ENCODE measurements around the gene KIF26A.

Gene KIF26A

DNA sequence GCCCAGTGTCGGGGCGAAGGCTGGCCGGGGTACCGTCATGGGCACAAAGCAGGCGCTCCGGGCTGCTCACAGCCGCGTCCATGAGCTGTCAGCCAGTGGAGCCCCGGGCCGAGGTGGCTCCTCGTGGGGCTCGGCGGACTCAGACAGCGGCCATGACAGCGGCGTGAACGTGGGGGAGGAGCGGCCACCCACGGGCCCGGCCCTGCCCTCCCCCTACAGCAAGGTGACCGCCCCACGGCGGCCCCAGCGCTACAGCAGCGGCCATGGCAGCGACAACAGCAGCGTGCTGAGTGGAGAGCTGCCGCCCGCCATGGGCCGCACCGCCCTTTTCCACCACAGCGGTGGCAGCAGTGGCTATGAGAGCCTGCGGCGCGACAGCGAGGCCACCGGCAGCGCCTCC is 39.0 kb downstream of the KIF26A start:
- DNase-seq (ENCODE audit: low spot score) = no peak

DNA sequence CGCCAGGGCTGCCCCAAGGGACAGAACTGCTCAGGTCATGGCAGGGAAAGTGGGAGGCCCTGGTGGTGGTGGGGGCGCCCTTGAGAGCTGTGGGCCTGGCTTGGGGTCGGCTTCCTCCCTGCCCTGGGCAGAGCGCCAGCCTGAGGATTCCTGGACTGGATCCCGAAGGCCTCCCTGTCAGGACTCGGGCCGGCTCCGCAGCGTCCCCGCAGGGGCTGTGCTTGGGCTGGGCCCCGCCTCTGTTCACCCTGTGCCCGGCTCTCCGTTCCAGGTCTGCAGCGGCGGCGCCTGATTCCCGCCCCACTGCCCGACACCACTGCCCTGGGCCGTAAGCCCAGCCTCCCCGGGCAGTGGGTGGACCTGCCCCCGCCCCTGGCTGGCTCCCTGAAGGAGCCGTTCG is 39.9 kb downstream of the KIF26A start:
- no peak for DNase-seq (ENCODE audit: low spot score)

DNA sequence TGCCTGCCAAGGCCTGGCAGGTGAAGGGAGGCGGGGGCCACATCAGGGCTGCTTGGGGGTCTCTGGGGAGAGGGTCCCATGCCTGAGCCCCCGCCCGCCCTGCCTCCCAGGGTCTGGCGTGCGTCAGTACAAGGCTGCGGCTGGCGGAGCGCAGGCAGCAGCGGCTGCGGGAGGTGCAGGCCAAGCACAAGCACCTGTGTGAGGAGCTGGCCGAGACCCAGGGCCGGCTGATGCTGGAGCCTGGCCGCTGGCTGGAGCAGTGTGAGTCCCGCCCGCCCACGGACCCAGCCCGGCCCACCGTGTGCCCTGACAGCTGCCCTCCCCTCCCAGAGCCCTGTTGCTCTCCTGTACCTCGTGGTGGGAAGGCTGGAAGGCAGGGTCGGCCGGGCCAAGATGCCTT is 40.7 kb downstream of the KIF26A start:
- no peak for DNase-seq (ENCODE audit: low spot score)

DNA sequence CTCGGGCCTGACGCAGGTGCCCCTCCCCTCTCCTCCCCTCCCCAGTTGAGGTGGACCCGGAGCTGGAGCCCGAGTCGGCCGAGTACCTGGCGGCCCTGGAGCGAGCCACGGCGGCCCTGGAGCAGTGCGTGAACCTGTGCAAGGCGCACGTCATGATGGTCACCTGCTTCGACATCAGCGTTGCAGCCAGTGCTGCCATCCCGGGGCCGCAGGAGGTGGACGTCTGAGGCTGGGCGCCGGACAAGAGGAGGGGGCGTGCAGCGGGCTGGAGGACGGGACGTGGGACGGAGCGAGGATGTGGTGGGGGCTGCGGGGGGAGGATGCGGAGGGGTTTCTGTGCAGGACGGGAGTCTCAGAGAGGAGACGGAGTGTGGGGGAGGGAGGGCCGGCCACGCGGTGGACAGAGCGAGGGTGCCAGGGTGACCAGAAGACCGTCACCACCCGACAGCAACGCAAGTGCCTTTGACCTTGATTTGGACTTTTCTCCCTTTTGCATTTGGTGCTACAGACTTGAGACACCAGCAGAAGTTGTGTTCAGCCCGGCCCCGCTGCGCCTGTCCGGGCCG is 41.3 kb downstream of the KIF26A start:
- DNase-seq (ENCODE audit: low spot score) = no peak

DNA sequence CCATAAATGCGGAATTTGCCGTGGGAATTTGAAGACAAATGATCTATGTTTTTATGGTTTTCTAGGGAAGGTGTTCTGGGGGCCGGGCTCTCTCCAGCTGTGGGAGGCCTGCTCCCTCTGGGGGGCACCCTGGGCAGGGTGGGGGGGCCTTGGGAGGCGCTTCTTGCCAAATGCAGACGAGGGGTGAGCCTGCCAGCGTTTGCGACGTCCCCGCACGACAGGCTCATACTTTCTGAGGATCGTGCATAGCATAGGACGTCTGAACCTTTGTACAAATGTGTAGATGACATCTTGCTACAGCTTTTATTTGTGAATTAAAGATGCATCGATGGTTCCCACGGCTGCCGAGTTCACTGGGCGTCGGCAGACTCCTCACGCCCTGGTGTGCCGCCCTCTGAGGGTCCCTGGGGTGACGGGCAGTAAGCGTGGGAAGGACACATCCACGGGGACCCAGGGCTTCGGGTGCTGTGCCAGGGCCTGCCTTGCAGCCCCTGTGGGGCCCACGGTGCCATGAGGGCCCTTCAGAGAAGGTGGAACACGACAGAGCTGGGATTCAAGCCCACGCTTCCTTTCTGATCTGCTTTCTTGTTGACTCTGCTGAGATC is 42.3 kb downstream of the KIF26A start:
- no peak for DNase-seq (ENCODE audit: low spot score)

DNA sequence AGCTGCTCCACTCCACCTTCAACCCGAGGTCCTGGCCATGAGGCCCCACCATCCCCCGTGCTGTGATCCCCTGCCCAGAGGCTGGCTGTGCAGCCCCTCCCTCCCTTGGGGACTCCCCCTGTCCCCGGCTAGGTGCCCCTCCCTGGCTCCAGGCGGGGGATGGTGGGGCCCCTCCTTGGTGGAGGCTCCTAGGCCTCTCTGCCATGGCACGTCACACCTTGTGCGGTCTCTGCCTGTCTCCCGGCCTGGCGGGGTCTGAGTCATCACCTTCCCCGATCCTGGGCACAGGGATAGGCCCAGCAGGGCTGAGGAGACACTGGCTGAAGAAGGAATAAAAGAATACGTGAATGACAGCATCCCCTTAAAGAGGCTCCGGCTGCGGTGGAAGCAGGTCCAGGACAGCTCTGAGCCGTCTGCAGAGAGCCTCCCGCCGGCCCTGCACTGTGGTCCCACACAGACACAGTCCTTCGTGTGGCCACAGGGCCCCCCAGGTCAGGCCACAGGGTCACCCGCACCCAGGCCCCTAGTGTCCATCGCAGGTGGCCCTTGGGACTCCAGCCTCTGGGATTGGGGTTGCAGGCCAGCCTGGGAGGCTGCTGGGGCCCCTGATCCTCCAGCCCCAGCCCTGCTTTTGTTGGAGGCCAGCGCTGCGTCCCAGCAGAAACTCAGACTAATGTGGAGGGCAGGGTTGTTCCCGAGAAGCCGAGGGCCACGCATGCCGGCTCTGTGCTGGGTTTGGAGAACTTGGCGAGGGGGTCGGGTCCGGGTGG is 43.6 kb downstream of the KIF26A start:
- DNase-seq (ENCODE audit: low spot score) = no peak

DNA sequence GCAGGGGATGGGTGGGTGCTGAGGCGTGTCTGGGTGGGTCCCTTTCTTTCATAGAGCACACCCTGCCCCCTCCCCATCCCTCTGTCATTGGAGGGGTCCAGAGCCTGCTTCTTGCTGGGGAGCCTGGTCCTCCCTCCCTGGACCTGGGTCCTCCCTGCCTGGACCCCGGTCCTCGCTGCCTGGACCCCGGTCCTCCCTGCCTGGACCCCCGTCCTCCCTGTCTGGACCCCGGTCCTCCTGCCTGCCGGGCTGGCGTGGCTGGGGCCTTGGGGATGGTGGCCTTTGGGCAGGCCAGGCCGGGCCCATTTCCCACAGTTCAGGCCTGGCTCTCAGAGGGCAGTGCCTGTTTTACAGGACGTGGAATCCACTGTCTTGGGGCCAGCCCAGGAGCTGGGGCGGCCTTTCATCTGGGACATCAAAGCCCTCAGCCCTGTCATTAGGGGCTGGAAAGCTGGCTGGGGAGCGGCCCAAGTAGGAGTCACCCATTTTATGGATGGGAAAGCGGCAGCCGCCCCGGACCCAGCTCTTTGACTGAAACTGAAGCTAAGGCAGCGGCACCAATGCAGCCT is 44.6 kb downstream of the KIF26A start:
- DNase-seq (ENCODE audit: low spot score) = no peak

DNA sequence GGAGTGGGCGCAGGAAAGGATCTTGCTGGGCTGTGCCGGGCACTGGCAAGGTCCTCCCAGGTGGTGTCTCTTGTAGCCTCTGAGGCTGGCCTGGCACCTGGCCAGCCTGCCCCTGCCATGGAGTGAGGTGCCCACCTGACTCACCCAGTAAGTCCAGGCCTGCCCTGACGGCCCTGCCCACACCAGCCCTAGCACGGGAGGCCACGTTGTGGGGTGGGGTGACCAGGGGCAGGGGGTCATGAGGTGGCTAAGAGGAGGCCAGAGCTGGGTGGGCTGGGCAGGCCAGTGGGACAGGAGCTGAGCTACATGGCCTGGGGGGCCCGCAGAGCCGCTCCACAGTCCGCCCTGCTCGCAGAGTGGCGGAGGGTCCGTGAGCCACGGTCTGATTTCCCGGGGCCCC is 45.4 kb downstream of the KIF26A start:
- DNase-seq (ENCODE audit: low spot score) = no peak

DNA sequence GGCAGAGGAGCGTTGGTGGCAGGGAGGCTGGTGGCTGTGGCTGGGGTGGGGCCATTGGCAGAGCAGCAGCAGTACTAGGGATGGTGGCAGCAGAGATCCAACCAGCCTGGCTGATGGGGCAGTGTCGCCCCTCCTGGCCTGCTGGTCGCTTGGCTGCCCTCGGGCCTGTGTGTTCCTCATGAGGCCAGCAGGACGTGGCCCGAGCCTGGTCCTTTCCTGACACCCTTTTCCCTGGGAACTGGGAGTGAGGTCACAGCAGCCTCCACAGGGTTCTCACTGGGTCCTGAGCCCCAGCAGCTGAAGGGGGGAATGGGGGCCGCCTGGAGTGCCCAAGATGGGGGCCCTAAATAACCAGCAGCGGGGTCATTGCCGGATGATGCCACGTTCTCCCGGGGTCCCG is 46.1 kb downstream of the KIF26A start:
- no peak for DNase-seq (ENCODE audit: low spot score)

DNA sequence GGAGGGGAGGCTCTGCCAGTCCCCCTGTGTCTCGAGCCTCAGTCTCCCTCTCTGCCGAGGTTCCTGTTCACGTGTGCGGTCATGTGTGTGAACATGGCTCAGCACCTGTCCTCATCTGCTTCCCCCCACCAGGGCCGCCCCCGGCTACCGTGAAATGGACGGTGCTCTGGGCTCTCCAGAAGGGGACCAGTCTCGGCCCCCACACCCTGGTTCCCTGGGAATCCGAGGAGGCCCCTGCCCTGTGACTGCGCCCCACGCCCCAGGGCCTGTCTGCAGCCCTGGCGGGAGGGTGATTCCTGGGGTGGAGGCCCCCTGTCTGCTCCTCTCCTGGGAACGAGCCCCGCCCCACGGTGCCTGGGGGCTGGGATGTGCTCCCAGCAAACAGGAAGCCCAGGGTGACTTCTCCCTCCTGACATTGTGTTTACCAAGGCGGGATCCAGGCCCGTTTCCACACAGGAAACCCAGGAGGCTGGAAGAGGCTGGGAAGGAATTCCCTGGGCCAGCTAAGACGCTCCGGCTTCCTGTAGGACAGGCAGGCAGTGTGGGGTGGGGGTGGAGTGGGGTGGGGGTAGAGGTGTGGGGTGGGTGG is 46.6 kb downstream of the KIF26A start:
- DNase-seq (ENCODE audit: low spot score) = no peak

DNA sequence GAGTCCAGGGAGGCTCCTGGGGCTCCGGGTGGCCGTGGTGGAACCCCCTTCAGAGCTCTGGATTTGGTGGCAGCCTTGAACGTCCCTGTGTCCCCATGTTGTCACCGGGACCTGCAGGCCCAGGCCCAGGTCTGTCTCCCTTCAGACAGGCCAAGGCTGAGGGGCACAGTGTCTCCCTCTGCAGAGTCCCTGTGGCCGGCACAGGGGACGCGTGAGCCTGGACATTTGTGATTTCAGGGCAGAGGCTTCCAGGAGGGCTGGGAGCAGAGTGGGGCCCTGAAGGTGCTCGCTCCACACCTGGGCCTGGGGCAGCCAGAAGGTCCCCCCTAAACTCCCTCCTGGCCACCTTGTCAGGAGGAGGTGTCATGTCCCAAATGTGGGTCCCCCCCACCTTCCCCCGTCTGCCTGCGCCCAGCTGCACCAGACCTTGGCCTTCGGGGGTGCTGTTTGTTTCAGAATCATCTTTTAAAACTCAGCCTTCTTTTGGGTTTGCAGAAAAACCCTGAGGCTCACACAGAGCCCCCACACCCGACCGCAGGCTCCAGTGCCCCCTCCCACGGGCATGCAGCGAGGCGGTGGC is 47.6 kb downstream of the KIF26A start:
- no peak for DNase-seq (ENCODE audit: low spot score)

DNA sequence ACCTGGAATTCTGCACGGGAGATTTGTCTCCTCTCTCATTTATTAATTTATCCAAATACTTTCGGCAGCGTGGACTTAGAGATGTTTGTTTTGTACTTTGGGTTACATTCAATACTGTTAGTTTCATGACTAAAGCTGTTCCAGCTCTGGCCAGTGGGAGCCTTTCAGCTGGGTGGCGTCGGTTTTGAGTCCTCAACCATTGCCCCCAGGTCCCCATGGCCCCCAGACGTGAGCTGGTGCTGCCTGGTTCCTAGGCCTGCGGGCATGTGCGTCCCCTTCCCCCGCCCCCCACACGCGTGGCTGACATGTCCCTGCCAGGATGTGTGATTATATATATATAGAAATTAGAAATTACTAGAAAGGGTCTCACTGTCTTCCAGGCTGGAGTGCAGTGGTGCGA is 48.2 kb downstream of the KIF26A start:
- no peak for DNase-seq (ENCODE audit: low spot score)

DNA sequence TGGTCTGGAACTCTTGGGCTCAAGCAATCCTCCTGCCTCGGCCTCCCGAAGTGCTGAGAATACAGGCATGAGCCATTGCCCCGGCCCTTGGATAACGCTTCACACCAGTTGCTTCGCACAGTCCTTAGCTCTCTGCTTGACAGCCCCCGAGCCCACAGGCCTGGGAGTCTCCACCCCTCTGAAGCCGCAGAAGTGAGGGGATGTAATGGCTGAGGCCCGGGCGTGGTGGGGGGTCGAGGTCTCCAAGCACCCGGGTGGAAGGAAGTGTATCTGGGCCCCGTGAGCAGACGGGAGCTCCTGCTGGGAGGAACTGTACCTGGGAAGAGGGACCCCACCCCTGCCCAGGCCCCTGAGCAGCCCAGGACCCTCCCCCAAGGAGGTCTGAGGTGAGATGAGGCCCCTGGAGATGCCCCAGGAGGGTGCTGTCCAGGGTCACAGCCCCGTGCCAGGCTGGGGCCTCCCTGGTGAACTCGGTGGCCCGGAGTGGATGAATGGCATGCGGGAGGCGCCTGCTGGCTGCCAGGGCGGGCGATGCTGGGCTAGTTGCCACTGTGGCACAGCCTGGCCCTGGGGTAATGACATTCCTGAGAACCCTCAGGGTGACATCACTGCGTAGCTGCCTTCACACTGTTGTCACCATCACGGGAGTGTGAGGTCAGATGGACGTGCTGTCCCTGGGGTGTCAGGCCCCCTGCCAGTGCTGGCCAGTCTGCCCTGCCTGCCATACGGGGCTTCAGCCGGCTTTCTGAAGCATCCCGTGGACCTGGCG is 48.9 kb downstream of the KIF26A start:
- DNase-seq (ENCODE audit: low spot score) = no peak

DNA sequence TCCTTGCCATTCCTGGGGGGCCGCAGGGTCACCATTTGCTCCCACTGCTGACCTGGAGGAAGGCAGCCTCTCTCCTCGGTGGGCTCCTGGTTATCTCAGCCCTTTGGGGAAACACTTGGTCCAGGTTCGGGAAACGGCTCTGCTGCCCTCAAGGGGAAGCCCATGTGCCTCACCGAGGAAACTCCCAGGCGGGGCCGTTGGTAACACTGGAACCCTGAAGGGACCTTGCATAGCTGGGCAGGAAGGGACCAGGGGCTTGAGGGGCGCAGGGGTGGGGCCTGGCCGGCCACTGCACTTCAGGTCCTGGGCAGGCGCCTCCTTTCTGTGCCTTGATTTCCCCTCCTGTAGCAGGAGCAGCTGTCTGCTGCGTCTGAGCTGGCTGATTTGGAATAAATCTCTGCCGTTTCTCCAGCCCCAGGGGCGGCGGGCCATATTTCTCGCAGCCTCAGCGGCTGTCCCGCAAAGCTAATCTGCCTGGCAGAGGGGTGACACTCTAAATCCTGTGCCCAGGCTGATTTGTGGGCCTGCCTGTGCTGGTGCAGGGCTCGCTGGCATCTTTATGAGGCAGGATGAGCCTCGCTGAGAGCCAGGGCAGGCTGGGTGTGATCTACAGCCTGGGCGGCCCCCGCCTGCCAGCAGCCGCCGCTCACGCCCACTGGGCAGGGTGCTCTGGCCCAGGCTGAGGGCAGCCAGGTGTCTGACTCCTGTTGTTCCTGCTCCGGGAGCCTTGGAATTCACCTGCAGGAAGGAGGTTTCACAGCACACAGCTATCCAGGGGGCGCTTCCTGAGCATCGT is 49.7 kb downstream of the KIF26A start:
- DNase-seq (ENCODE audit: low spot score) = no peak

DNA sequence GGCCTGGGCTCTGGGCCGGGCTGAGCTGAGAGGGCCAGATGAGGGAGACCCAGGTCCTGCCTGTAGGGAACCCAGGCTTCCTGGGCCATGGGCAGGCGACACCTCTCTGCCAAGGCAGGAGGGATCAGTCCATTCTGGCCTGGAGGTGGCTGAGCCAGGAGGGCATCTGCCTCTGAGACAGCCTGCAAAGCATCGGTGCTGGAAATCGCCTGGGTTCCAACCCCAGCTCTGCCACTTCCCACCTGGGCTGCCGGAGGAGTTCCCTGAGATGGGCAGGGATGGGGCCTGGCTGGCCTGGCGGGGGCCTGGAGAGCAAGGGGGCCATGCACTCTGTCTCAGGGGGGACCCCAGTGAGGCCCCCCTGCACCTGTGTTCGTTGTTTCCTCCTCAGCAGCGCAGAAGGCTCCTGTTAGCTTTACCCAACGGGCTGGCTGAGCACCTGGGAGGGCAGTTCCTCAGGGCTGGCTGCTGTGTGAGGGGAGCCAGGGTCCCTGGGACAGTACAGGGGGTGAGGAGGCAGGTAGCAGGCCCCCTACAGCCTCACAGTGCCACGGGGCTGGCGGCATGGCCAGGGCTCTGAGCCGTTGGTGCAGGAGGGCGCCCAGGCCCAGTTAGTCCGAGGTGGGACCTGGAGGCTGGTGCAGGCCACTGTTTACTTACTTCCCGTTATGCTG is 50.5 kb downstream of the KIF26A start:
- no peak for DNase-seq (ENCODE audit: low spot score)

DNA sequence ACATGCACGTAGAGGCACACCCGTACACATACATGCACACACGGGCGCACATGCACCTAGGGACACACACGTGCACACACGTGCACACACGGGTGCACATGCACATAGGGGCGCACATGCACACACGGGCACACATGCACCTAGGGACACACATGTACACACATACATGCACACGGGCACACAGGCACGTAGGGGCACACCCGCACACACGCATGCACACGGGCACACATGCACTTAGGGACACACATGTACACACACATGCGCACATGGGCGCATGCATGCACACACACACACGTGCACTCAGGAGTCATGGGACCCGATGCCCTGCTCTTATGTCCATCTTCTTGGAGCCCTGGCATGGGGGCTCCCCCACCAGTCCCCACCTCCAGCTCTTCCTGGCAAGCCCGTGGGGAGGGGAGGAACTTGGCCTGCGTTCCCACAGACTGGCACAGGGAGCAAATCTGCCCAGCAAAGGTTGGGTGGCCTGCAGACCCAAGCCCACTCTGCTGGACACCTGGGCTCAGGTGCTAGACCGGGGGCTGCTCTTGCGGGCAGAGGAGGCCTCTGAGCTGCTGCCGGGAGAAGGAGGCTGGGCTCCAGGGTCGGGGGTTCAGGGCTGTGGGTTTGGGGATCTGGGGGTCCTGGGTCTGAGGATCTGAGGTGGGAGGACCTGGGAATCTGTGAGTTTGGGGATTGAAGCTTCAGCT is 51.4 kb downstream of the KIF26A start:
- DNase-seq (ENCODE audit: low spot score) = no peak

DNA sequence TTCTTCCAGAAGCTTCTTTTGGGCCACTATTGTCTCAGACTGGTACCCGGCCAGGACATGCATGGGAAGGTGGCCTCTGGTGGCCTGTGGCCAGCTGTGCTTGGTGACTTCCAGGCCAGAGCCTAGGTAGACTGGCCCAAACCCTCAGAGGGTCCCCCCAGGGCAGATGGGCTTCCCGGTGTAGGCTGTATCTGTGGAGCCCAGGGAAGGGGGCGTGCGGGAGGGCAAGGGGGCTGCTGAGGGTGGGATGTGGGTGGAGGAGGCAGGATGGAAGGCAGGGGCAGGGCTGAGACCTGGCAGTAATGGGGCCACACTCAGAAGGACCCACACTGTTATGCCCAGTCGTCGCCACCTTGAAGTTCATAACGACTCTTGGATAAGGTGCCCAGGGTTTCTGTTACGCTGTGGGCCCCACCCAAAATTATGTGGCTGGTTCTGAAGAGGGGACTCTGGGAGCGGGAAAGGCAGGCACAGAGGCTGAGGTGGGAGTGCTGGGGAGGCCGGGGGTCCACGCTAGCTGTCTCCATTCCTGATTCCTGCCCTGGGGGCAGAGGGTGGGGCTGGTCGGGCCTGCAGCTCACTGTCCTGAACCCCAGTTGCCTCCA is 52.1 kb downstream of the KIF26A start:
- DNase-seq (ENCODE audit: low spot score) = no peak

DNA sequence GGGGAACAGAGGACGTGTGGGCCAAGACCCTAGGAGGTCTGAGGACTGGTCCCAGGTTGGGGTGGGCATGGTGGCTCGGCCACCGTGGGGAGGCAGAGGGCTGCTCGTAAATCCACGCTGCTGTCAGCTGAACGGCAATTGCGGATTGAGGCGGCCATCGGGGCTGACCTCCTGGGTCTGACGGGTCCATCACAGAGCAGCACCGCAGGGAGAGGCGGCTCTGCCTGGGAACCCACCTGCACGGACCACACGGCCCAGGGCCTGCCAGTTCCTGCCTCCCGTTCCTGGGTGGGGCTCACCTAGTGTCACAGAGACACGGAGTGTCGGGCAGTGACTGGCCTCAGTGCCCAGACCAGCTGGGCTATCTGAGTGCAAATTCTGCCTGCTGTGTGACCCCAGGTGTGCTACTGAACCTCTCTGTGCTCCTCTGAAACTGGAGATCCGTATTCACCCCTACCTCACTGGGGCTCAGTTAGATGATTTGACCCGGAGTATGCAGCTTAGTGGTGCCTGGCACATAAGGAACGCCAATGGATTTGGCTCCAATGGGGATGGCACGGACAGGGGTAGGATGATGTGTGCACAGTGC is 53.1 kb downstream of the KIF26A start:
- no peak for DNase-seq (ENCODE audit: low spot score)

All from hematopoietic multipotent progenitor cell treated with erythropoietin and hydrocortisone succinate and interleukin-3 and kit ligand, for 15 days (in vitro differentiated cells).